HCT116 (cell line): ENCODE measurements around the gene RPS6KL1. TPM values are rescaled to one million over a fixed set of nuclear protein-coding genes. Genes with fewer than 3 reads are reported as not detected.

Source experiments
- ATAC-seq: fragments of 200-7000 bp; cut with Tn5 transposase; 2 replicates; pipeline ENCODE4 v1.9.1; 2020; ENCODE audit warnings: mild to moderate bottlenecking, moderate library complexity
- BruUV-seq: library from RNA; stranded (reverse); fragments of 400-500 nt; replicated peaks from 2 replicates; lab custom pipeline; 2021; lab: Mats Ljungman, UMichigan
- CTCF ChIA-PET: fragments of 300-600 bp; sonication (Branson Sonifier 250); formaldehyde crosslinking; loops from one replicate; lab custom pipeline; 2021; ENCODE audit warnings: antibody characterized with exemption; lab: Charles Lee
- POLR2A ChIA-PET: fragments of 300-600, 350-600 bp; sonication (Branson Sonifier 250); formaldehyde crosslinking; loops from one replicate; lab custom pipeline; 2021; ENCODE audit warnings: antibody characterized with exemption; lab: Charles Lee
- RAD21 ChIA-PET, 2 experiments: fragments of 300-600 bp; sonication (Branson Sonifier 250); formaldehyde crosslinking; loops; one replicate each; lab custom pipeline; 2023; ENCODE audit warnings: low total read pairs in 2 of 2; ENCODE audit not compliant: uncharacterized antibody in 2 of 2, unreplicated experiment in 2 of 2, low non-redundant PET in 1 of 2; lab: Charles Lee
- DNase-seq: peaks from one replicate; pipeline ENCODE4 v3.0.0-alpha.2; 2010; ENCODE audit warnings: low read depth, low spot score
- H2AFZ ChIP-seq: fragments of 200-600 bp; shearing (Covaris generic), sonication (generic); 2 replicates; pipeline ENCODE4 v1.6.1; 2017; ENCODE audit warnings: low read depth, mixed run types, mixed read lengths, antibody characterized with exemption, low read length; ENCODE audit not compliant: poor library complexity, severe bottlenecking
- H3K27ac ChIP-seq: 2 replicates; pipeline ENCODE4 v1.5.1; 2012; ENCODE audit warnings: low read depth, low read length
- H3K27me3 ChIP-seq: fragments of 200-600 bp; sonication (generic); 2 replicates; pipeline ENCODE4 v1.6.1; 2016; ENCODE audit warnings: mixed run types, low read length, mixed read lengths; ENCODE audit not compliant: insufficient read depth
- H3K36me3 ChIP-seq, 2 experiments: fragments of 200-500 bp in 1 of 2; fragments of 200-600 bp in 1 of 2; sonication (Bioruptor generic) in 1 of 2; sonication (generic) in 1 of 2; 2 replicates each; pipeline versions ENCODE4 v1.5.1 to v1.6.1; 2014 to 2016; ENCODE audit warnings: low read length in 2 of 2, inconsistent platforms in 1 of 2, mixed read lengths in 1 of 2, mixed run types in 1 of 2; ENCODE audit not compliant: insufficient read depth in 2 of 2, control insufficient read depth in 1 of 2
- H3K4me1 ChIP-seq, 2 experiments: fragments of 200-600 bp in 1 of 2; sonication (generic) in 1 of 2; 2 replicates each; pipeline versions ENCODE4 v1.5.1 to v1.6.1; 2012 to 2017; ENCODE audit warnings: low read length in 2 of 2, inconsistent platforms in 1 of 2, mild to moderate bottlenecking in 1 of 2, mixed read lengths in 1 of 2, mixed run types in 1 of 2, moderate library complexity in 1 of 2; ENCODE audit not compliant: insufficient read depth in 2 of 2, control insufficient read depth in 1 of 2
- H3K4me2 ChIP-seq: fragments of 200-600 bp; sonication (generic); 2 replicates; pipeline ENCODE4 v1.6.1; 2017; ENCODE audit warnings: mixed run types, low read length, mixed read lengths
- H3K4me3 ChIP-seq, 2 experiments: fragments of 200-600 bp in 1 of 2; sonication (generic) in 1 of 2; replicated peaks in 1 of 2; 2 replicates each; pipeline ENCODE4 v1.5.1; 2011 to 2016; ENCODE audit warnings: low read length in 2 of 2, control low read depth in 1 of 2, low read depth in 1 of 2, mild to moderate bottlenecking in 1 of 2, mixed read lengths in 1 of 2, mixed run types in 1 of 2
- H3K79me2 ChIP-seq: fragments of 200-600 bp; sonication (generic); 2 replicates; pipeline ENCODE4 v1.6.1; 2017; ENCODE audit warnings: mild to moderate bottlenecking, mixed run types, low read length, moderate library complexity, mixed read lengths; ENCODE audit not compliant: insufficient read depth
- H3K9ac ChIP-seq: fragments of 200-600 bp; sonication (generic); 2 replicates; pipeline ENCODE4 v1.6.1; 2016; ENCODE audit warnings: low read length, mixed read lengths
- H3K9me2 ChIP-seq: fragments of 200-600 bp; sonication (generic), shearing (Covaris generic); 2 replicates; pipeline ENCODE4 v1.6.1; 2017; ENCODE audit warnings: mixed run types, mild to moderate bottlenecking, moderate library complexity; ENCODE audit not compliant: insufficient read depth
- H3K9me3 ChIP-seq, 2 experiments: fragments of 200-500 bp in 1 of 2; fragments of 200-600 bp in 1 of 2; sonication (Bioruptor generic) in 1 of 2; sonication (generic) in 1 of 2; 2 replicates each; pipeline ENCODE4 v1.6.1; 2014 to 2017; ENCODE audit warnings: low read length in 2 of 2, mixed read lengths in 2 of 2, inconsistent platforms in 1 of 2, low read depth in 1 of 2, mild to moderate bottlenecking in 1 of 2, mixed run types in 1 of 2, moderate library complexity in 1 of 2; ENCODE audit not compliant: control insufficient read depth in 1 of 2, insufficient read depth in 1 of 2
- H4K20me1 ChIP-seq: fragments of 200-600 bp; sonication (generic), shearing (Covaris generic); 2 replicates; pipeline ENCODE4 v1.6.1; 2017; ENCODE audit warnings: mixed run types, mild to moderate bottlenecking, moderate library complexity; ENCODE audit not compliant: insufficient read depth
- CBX3 ChIP-seq: IDR thresholded peaks from 2 replicates; pipeline ENCODE4 v1.6.1; 2012; ENCODE audit warnings: low read depth
- EGR1 ChIP-seq: IDR thresholded peaks from 2 replicates; pipeline ENCODE4 v1.6.1; 2012; ENCODE audit warnings: low read depth
- FOSL1 ChIP-seq: IDR thresholded peaks from 2 replicates; pipeline ENCODE4 v1.6.1; 2012; ENCODE audit warnings: low read depth
- JUND ChIP-seq: IDR thresholded peaks from 2 replicates; pipeline ENCODE4 v1.6.1; 2012
- YY1 ChIP-seq: IDR thresholded peaks from 2 replicates; pipeline ENCODE4 v1.6.1; 2011; ENCODE audit warnings: low read length, low read depth, moderate library complexity, mild to moderate bottlenecking; ENCODE audit not compliant: insufficient replicate concordance; ENCODE audit errors: extremely low read depth
- ZNF274 ChIP-seq: fragments of 200-500 bp; sonication (Bioruptor generic); IDR thresholded peaks from 2 replicates; pipeline ENCODE4 v1.6.1; 2014; ENCODE audit warnings: mild to moderate bottlenecking, low read depth, low read length, inconsistent platforms
- intact Hi-C: fragments of 100-400 bp; cut with micrococcal nuclease; formaldehyde crosslinking; loops from 2 replicates; pipeline ENCODE4 v1.10.0; 2022
- total RNA-seq: library from RNA; stranded (reverse); gene quantifications from one replicate; pipeline ENCODE4 v1.2.1, GENCODE V29; 2021; ENCODE audit not compliant: unreplicated experiment
- TF ChIP-seq, protein P1 (sequence below): IDR thresholded peaks from 2 replicates; pipeline ENCODE4 v1.6.1; 2012
- TF ChIP-seq, protein P2 (sequence below): IDR thresholded peaks from 2 replicates; pipeline ENCODE4 v1.6.1; 2011; ENCODE audit warnings: mild to moderate bottlenecking, low read length, moderate library complexity; ENCODE audit not compliant: insufficient replicate concordance; ENCODE audit errors: extremely low read depth
- TF ChIP-seq, protein P3 (sequence below): IDR thresholded peaks from 2 replicates; pipeline ENCODE4 v1.6.1; 2012; ENCODE audit warnings: low read depth

RPS6KL1 gene
- total RNA-seq, 1 experiment from 2014 or later: 6.7 TPM

DNA sequence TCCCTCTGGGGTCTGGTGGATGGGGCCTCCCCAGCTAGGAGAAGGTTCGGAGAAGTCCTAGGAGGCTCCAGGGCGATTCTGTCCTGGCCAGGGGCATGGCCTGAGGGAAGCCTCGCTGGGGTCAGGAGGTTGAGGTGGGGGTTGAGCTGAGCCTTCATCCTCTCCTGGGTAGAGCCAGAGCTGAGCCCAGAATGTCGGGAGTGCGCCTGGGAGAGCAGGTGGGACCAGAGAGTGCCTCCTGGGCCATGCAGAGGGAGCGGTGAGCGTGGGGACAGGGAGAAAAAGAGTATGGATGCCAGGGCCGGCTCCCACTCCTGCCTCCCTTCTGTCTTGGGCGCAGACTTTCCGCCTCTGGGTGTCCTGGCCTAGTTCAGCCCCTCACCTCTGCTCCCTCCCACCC lies 13.1 kb downstream of the RPS6KL1 start:
- ChIA-PET POLR2A (no interaction called here), CTCF (no interaction called here), RAD21 (no interaction called here)
- no peak overlapping the region for H3K27ac ChIP-seq
- no peaks in the 10 kb centered on the region for H4K20me1 ChIP-seq
- BruUV-seq: no TSS peak
- no peak overlapping the region for H3K4me3 ChIP-seq
- H3K4me2 ChIP-seq: no peak overlapping the region
- no peaks in the 10 kb centered on the region; a peak in 2 of 4 replicates for H3K36me3 ChIP-seq
- H3K4me1 ChIP-seq: peaks cover 12 to 24% of the 10 kb centered on the region in 2 experiments; a peak in 3 of 4 replicates
- ATAC-seq: no peak
- no peak for DNase-seq
- H3K9me3 ChIP-seq: no peaks in the 10 kb centered on the region
- no peak overlapping the region for H3K9ac ChIP-seq
- H2AFZ ChIP-seq: no peak overlapping the region
- no peaks in the 10 kb centered on the region for H3K79me2 ChIP-seq
- intact Hi-C loops: no loop called here
- no peaks in the 10 kb centered on the region for H3K27me3 ChIP-seq
- TF ChIP-seq, protein P1, sequence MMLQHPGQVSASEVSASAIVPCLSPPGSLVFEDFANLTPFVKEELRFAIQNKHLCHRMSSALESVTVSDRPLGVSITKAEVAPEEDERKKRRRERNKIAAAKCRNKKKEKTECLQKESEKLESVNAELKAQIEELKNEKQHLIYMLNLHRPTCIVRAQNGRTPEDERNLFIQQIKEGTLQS: no peak
- TF ChIP-seq YY1 (no peak), JUND (no peak), CBX3 (no peak), FOSL1 (no peak), EGR1 (no peak), ZNF274 (no peak)
- TF ChIP-seq, protein P2, sequence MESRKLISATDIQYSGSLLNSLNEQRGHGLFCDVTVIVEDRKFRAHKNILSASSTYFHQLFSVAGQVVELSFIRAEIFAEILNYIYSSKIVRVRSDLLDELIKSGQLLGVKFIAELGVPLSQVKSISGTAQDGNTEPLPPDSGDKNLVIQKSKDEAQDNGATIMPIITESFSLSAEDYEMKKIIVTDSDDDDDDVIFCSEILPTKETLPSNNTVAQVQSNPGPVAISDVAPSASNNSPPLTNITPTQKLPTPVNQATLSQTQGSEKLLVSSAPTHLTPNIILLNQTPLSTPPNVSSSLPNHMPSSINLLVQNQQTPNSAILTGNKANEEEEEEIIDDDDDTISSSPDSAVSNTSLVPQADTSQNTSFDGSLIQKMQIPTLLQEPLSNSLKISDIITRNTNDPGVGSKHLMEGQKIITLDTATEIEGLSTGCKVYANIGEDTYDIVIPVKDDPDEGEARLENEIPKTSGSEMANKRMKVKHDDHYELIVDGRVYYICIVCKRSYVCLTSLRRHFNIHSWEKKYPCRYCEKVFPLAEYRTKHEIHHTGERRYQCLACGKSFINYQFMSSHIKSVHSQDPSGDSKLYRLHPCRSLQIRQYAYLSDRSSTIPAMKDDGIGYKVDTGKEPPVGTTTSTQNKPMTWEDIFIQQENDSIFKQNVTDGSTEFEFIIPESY: no peak
- TF ChIP-seq, protein P3, sequence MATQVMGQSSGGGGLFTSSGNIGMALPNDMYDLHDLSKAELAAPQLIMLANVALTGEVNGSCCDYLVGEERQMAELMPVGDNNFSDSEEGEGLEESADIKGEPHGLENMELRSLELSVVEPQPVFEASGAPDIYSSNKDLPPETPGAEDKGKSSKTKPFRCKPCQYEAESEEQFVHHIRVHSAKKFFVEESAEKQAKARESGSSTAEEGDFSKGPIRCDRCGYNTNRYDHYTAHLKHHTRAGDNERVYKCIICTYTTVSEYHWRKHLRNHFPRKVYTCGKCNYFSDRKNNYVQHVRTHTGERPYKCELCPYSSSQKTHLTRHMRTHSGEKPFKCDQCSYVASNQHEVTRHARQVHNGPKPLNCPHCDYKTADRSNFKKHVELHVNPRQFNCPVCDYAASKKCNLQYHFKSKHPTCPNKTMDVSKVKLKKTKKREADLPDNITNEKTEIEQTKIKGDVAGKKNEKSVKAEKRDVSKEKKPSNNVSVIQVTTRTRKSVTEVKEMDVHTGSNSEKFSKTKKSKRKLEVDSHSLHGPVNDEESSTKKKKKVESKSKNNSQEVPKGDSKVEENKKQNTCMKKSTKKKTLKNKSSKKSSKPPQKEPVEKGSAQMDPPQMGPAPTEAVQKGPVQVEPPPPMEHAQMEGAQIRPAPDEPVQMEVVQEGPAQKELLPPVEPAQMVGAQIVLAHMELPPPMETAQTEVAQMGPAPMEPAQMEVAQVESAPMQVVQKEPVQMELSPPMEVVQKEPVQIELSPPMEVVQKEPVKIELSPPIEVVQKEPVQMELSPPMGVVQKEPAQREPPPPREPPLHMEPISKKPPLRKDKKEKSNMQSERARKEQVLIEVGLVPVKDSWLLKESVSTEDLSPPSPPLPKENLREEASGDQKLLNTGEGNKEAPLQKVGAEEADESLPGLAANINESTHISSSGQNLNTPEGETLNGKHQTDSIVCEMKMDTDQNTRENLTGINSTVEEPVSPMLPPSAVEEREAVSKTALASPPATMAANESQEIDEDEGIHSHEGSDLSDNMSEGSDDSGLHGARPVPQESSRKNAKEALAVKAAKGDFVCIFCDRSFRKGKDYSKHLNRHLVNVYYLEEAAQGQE: no peak
- H3K9me2 ChIP-seq: no peaks in the 10 kb centered on the region
